HG02852 (cell line): ENCODE measurements around the gene POLR3B.

ENCODE experiments used
- ATAC-seq: cut with Tn5 transposase; IDR thresholded peaks from one replicate; pipeline ENCODE4 v1.9.1; 2021; ENCODE audit warnings: mild to moderate bottlenecking, moderate library complexity; ENCODE audit not compliant: unreplicated experiment

Gene POLR3B

DNA sequence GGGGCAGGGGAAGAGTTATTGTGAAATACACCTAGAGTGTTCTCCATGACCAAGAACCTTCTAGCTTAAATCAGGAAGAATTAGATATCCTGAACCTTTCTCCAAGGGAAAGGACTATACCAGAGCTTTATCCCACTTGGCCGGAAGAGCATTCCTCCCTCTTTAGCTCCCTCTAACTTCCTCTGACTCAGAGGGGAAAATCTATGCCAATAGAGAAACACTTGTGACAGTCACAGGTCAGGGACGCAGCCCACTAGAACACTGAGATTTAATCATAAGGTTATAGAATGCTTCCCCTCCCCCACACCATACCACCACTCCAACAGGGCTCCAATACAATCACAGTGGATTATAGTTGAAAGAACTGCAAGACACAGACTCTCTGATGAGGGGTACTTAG is 169.8 kb downstream of the POLR3B start:
- no peak for ATAC-seq

GRCh38 chr12:106541201-106541600 is 183.7 kb downstream of the POLR3B start:
- ATAC-seq: no peak

DNA sequence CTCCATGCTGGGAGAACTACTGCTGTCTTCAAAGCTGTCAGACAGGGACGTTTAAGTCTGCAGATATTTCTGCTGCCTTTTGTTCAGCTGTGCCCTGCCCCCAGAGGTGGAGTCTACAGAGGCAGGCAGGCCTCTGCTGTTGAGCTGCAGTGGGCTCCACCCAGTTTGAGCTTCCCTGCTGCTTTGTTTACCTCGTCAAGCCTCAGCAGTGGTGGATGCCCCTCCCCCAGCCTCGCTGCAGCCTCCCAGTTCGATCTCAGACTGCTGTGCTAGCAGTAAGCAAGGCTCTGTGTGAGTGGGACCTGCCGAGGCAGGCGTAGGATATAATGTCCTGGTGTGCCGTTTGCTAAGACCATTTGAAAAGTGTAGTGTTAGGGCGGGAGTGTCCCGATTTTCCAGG is 193.9 kb downstream of the POLR3B start:
- ATAC-seq: no peak

GRCh38 chr12:106552228-106552627 is 194.7 kb downstream of the POLR3B start:
- ATAC-seq: no peak
